Pancreas (tissue), 10 donors: Measurements from ENCODE around the gene CBX5. TPM values are rescaled to one million over a fixed set of nuclear protein-coding genes. Genes with fewer than 3 reads are reported as not detected.

Source experiments
- ATAC-seq, 4 donors: fragments of 200-7000 bp; cut with Tn5 transposase; one replicate each; pipeline versions ENCODE4 v1.8.0 to v1.9.1; 2020; ENCODE audit warnings: mild to moderate bottlenecking in 4 of 4, moderate library complexity in 4 of 4
- DNase-seq, 6 donors: peaks; one replicate each; pipeline ENCODE4 v3.0.0-alpha.2; 2020
- FAIRE-seq: peaks from 2 replicates; lab custom pipeline; 2012; peaks lifted over from hg19 to GRCh38; lab: Jason Lieb, UNC
- H3K27ac ChIP-seq, 4 donors: fragments of 200-600 bp; sonication (generic); 1 replicate in 3 of 4; 2 replicates in 1 of 4; pipeline versions ENCODE4 v1.5.0 to v1.8.0; 2020
- H3K27me3 ChIP-seq, 4 donors: fragments of 200-600 bp; one replicate each; pipeline ENCODE4 v1.8.0; 2021
- H3K36me3 ChIP-seq, 3 donors: fragments of 200-600 bp; sonication (generic) in 1 of 3; one replicate each; pipeline versions ENCODE4 v1.5.0 to v1.8.0; 2020 to 2021
- H3K4me1 ChIP-seq, 3 donors: fragments of 200-600 bp; one replicate each; pipeline ENCODE4 v1.8.0; 2021
- H3K4me3 ChIP-seq, 4 donors: fragments of 200-600 bp; sonication (generic) in 2 of 4; one replicate each; pipeline versions ENCODE4 v1.5.0 to v1.8.0; 2020 to 2021
- H3K9me3 ChIP-seq, 4 donors: fragments of 200-600 bp; one replicate each; pipeline ENCODE4 v1.8.0; 2021
- WGBS, 2 donors: extraction: QIAGEN DNeasy Blood & Tissue Kit; methylation state at CpG; one replicate each; pipeline ENCODE4 v1.1.7; 2013; 5-methylcytosine and 5-hydroxymethylcytosine counted together
- intact Hi-C, 3 donors: fragments of 100-400 bp; cut with DNase I; formaldehyde crosslinking; loops; one replicate each; pipeline versions ENCODE4 v1.11.1 to v1.14.2; 2022
- polyA plus RNA-seq, 2 donors: library from polyadenylated mRNA; stranded (reverse); fragments of 200-250 nt; gene quantifications; one replicate each; pipeline ENCODE4 v1.2.3, GENCODE V29; 2013
- total RNA-seq, 6 donors: library from RNA; stranded (reverse); fragmentation: NEBNext Ultra II Directional in 4 of 6; extraction: Animal tissue kit (Norgen Biotek cat#: 25700) in 4 of 6; gene quantifications; one replicate each; pipeline versions ENCODE4 v1.2.1 to v1.2.4, GENCODE V29; 2021 to 2023
- TF ChIP-seq, protein P1 (sequence below), 4 donors: fragments of 200-600 bp; sonication (generic) in 3 of 4; IDR thresholded peaks; one replicate each; pipeline versions ENCODE4 v1.5.0 to v1.8.0; 2021; ENCODE audit warnings: antibody characterized with exemption in 4 of 4
- donor health status: healthy with polysubstance abuse.
- donor health status: DM: no; HTN: no; CAD: no; lungs with moderate emphysema.
- donor health status: DM: no; HTN: no; CAD: no.
- donor health status: control.
- donor health status: control.
- donor health status: Bipolar disorder and iron deficiency.
- donor health status: DM: yes; HTN: yes; CAD: no.
- donor health status: DM: no; HTN: no; CAD: no.
- donor health status: DM: no; HTN: no; CAD: no.
- donor health status: DM: yes; HTN: yes; CAD: no.

CBX5 gene
- total and polyA plus RNA-seq, 8 donors: 5.9 to 41.4 (median 24.6) TPM

DNA sequence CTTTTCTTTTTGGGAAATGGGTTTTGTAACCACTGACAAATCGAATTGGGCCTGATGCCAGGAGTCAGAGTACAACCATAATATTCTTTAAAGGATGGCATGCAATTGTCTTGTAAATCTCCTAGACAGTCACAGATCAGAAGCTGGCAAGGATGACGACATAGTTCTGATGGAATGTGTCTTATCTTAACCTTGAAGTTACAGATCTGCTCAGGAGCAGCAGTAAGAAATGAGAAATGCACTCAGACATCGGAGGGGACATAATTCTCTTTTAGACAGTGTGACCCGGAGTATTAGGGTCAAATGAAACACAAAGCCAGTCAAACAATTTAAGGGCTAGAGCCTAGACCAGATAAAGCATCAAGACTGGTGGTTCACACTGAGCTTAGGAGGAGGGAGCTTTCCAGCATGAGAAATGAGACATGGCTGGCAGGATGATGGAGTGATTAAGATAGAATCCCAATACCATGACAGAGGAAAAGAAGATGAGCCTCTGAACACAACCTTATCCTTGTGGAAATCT lies 17.5 kb downstream of the CBX5 start:
- intact Hi-C loops: no loop called here
- Histone ChIP-seq H3K36me3 (no peaks in the 10 kb centered on the region), H3K27me3 (no peaks in the 10 kb centered on the region), H3K9me3 (no peaks in the 10 kb centered on the region), H3K27ac (peak overlapping the region in 1 of 4 donors; percentile 25), H3K4me1 (peaks cover 0 to 17% (median 11%) of the 10 kb centered on the region in 3 donors), H3K4me3 (no peak overlapping the region)
- no peak for ATAC-seq
- TF ChIP-seq, protein P1, sequence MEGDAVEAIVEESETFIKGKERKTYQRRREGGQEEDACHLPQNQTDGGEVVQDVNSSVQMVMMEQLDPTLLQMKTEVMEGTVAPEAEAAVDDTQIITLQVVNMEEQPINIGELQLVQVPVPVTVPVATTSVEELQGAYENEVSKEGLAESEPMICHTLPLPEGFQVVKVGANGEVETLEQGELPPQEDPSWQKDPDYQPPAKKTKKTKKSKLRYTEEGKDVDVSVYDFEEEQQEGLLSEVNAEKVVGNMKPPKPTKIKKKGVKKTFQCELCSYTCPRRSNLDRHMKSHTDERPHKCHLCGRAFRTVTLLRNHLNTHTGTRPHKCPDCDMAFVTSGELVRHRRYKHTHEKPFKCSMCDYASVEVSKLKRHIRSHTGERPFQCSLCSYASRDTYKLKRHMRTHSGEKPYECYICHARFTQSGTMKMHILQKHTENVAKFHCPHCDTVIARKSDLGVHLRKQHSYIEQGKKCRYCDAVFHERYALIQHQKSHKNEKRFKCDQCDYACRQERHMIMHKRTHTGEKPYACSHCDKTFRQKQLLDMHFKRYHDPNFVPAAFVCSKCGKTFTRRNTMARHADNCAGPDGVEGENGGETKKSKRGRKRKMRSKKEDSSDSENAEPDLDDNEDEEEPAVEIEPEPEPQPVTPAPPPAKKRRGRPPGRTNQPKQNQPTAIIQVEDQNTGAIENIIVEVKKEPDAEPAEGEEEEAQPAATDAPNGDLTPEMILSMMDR (IDR thresholded peaks at IDR 0.05): no peak
- DNase-seq: no peak
- FAIRE-seq: no peak
- WGBS, 2 donors: 31 to 33% methylated on average over 4 of the region's 4 CpGs

DNA sequence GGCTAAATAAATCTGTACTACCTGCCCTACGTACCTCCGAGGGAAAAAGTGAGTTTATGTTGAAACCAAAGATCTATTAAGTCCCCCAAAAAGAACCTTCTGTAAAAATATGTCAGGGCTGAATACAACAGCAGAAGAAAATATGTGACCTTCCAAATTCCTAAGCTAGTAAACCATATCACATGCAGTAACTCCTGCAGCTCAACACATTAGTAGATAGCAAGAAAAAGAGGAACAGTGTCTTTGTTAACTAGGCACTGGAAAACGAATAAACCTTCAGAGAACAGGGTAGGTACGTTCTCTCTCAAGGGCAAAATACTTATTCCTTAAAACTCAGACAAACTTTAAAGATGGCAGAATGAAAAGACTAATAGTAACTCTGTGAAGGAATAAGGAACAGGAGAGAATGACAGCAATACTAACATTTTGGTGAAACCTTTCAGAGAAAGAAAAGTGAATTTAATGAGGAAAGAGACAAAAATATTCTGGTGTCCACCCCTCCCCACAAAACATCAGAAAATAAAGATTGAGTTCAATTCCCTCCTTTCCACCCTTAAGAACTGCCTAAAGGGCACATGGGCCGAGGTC lies 18.0 kb downstream of the CBX5 start:
- Histone ChIP-seq H3K27ac (peak overlapping the region in 1 of 4 donors; percentile 25), H3K4me3 (no peak overlapping the region), H3K4me1 (peaks cover 0 to 17% (median 11%) of the 10 kb centered on the region in 3 donors), H3K27me3 (no peaks in the 10 kb centered on the region), H3K9me3 (no peaks in the 10 kb centered on the region), H3K36me3 (no peaks in the 10 kb centered on the region)
- WGBS, 2 donors: 57 to 58% methylated on average over 5 of the region's 5 CpGs
- TF ChIP-seq, protein P1 (IDR thresholded peaks at IDR 0.05): no peak
- intact Hi-C loops: no loop called here
- no peak for FAIRE-seq
- no peak for ATAC-seq
- no peak for DNase-seq

DNA sequence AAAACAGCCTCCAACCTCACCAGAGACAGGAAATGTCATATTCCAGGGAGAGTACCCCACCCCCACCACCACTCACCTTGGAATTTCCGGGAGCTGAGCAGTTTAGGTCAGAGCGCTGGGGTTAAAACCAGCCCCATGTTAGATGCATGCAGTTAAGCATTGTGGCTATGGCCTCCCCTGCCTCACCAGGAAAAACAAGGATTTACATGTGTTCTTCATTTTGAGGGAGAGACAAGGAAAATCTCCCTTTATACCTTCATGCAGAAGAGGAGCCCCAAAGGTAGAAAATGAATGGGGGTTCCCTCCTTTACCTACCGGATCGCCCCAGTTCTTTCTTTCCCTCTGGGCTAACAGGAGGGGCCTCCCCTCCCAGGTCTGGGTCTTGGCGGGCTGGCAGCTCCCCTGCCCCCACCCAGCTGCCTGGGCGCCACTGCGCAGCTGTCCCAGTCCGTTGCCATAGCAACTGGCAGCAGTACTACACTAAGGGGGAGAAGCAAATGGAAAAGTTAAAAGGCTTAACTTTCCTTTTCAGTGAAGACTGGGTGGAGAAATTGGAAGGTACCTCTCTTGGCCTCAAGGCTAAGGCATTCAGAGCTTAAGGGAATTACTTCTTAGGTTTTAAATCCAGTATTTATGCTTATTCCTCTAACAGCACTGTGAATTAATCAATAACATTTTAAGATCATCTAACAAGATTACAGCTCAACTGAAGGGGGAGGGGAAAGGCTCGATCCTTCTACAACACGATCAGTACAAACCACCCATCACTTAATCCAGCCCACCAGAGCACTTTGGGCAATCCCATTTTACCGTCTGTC lies 20.5 kb downstream of the CBX5 start:
- TF ChIP-seq, protein P1 (IDR thresholded peaks at IDR 0.05): no peak
- Histone ChIP-seq H3K9me3 (no peaks in the 10 kb centered on the region), H3K27me3 (no peaks in the 10 kb centered on the region), H3K27ac (peak overlapping the region; percentile 43 to 90 (median 80)), H3K4me3 (peak overlapping the region; percentile 15 to 57 (median 32)), H3K4me1 (peaks cover 0 to 17% (median 11%) of the 10 kb centered on the region in 3 donors), H3K36me3 (no peaks in the 10 kb centered on the region)
- FAIRE-seq (no peak), ATAC-seq (peak; percentile 97 to 98 (median 98)), DNase-seq (peak; percentile 75 to 89 (median 83))
- intact Hi-C loops: loop anchor here in 1 of 3 donors (10.0 kb wide), 1 partner anchor 105 kb away; the partner anchor contains the start of gene GPR84
- whole genome bisulfite sequencing, 2 donors: 2 to 3% methylated on average over 11 of the region's 11 CpGs

DNA sequence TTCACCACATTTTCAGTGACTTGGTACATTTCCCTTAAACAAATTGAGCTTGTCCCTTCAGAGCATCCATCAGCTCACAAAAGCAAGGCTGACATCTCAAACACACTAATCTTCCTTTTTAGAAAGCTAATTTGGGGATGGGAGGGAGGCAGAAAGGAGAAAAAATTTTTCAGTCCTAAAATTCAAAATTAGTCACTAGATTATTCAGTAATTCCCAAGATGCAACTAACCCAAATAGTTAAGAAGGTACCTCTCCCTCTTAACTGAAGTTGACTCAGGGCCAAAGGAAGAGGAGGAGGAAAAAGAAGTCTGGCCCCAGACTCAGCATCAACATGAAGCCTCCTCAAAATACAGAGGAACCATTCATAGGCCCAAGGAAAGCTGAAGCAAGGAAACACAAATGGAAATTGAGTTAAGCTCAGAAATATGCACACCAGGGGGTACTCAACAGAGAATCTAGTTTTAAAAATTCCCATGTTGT lies 21.7 kb downstream of the CBX5 start:
- Histone ChIP-seq H3K4me1 (peaks cover 0 to 17% (median 11%) of the 10 kb centered on the region in 3 donors), H3K27me3 (no peaks in the 10 kb centered on the region), H3K4me3 (peak overlapping the region in 1 of 4 donors; percentile 57), H3K36me3 (no peaks in the 10 kb centered on the region), H3K27ac (peak overlapping the region in 3 of 4 donors; percentile 76 to 90 (median 83)), H3K9me3 (no peaks in the 10 kb centered on the region)
- no peak for FAIRE-seq
- no peak for ATAC-seq
- TF ChIP-seq, protein P1 (IDR thresholded peaks at IDR 0.05): no peak
- intact Hi-C loops: loop anchor here in 1 of 3 donors (10.0 kb wide), 1 partner anchor 107 kb away; the partner anchor contains the start of gene GPR84
- no peak for DNase-seq
